Amniotic stem cell (primary cell): ENCODE results near the gene RELN.

Experiments
- DNase-seq: peaks from one replicate; lab custom pipeline; 2025; lab: John Stamatoyannopoulos, UW

The RELN gene

DNA sequence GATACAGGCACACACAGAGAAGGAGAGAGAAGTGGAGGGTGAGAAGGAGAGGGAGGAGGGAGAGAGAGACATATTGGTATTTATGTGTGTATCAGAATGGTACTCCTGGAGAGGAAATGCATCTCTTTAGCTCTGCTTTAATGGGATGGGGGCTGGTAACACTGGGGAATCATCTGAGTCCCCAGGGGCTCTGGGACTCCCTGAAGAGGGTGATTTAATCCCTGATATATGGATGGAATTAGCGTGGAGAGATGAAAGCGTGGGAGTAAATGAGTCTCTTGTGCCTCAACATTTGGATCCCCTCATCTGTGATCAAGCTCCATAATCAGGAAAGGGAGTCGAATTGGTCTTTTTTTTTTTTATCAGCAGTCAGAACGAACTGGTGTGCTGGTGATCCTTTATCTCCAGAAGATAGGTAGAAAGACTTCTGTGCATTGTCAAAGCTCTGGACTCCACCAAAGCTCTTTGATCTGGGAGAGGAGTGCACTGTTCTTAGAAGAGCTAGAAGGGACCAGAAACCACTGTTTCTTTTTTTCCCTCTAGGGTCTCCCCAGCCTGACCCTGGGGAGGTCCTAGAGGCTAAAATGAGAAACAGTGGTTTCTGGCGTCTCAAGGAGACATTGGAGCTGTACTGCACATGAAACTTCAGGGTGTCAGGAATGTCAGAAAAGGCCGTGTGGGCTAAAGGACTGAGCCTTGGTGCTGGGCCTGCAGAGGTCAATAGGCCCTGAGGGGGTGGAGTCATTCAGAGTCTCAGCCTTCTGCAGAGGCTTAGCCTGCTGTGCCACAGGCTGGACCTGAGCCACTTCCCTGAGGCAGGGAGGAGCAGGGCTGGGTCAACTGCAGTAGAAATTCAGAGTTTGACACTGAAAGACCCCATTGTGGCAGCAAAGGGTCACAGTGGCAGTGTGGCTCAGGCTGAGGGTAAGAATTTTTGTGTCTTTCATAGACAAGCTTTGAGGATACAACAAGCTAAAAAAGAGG is 309.0 kb downstream of the RELN start:
- DNase-seq, result no peak

DNA sequence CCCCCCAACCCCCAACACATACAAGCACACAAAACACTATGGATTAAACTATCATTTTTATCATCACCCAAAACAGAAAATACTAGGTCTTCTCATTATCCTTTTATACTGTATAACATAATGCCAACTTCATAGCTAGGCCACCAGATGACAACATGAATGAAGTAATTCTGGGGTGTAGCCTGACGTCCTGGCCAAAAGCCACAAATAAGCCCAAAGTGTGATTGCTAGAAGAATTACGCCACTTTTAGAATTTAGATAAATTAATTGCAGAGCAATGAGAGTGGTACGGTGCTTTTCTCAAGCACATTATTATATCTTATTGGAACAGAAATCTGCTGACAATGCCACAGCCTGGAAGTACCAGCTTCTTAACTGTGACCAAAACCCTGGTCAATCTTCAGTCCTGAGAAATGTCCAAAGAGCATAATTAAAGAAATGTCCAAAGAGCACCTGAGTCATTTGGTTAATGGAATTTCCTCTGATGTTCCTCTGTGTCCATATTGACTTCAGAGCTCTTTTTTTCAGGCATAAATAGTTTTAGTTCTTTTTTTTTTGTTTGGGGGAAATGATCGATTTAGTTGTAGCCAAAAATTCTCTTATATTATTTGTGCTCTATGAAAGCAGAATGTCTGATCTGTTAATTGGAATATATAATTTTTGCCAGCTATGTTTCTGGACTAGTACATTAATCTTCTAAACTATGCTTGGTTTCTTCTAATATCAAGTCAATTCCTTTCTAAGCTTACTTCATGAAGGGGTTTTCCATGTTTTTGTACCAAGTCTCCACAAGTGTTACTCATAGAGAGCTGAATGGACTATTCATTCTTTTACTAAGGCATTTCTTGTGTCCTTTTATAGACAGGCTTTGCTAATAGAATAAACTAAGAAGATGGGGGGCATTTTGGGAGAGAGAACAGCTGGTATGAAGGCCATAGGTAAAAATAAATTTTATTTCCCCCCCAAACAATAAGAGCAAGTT is 310.0 kb downstream of the RELN start:
- no peak for DNase-seq

DNA sequence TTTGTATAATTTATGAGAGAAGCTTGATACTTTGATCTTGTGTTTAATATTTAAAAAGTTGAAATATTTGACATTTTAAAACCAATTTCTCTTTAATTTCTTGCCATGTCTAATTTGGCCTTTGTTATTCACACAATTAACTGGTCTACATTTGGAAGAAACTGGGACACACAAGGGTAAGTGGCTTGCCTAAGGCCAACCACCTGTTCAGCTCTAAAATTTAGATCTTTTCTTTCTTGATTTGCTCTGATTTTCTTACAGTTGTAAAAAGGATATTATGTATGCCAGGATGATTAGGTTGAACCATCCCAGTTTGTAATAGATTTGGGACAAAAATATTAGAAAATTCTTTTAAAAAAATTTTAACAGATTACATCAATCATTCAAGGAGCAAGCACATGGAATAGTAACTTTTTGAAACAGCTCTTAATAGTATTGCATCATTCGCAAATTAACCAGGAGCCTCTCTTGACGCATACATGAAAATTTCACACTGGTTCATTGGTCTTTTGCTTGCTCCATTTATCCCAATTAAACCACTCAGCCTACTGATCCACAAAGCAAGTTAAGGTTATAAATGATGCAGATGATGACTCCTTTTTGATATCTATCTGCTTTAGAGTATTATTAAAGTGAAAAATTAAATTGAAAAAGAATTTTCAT is 321.0 kb downstream of the RELN start:
- no peak for DNase-seq

DNA sequence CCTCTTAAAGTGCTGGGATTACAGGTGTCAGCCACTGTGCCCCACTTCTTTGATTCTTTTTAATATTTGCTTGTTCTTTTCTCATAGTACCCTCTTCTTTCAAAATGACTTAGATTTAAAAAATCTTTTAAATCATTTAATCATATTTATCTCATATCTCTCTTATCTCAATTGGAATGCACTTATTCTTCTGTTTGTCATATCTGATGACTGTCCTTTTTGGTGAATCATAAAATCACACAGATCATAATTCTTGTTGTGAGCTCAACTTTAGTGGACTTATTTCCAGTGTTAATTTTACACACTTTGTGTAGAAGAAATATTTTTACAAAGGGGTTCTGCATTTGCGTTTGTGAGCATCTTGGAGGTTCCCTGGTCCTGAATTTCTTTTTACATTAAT is 323.1 kb downstream of the RELN start:
- DNase-seq, result no peak

DNA sequence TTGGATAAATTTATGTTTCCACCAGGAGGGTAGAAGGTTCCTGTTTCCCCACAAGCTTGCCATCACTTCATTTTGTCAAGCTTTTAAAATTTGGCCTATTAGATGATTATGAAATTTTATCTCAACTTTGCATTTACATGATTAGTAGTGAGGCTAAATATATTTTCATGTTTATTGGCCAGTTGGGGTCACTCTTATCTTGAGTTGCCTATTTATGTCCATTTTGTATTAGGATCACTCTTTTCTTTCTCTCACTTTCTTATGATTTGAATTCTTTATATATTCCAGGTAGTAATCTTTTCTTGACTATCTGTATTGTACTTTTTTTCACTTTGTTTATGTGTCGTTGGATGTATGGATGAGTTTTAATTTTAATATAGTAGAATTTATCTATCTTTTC is 324.9 kb downstream of the RELN start:
- no peak for DNase-seq

DNA sequence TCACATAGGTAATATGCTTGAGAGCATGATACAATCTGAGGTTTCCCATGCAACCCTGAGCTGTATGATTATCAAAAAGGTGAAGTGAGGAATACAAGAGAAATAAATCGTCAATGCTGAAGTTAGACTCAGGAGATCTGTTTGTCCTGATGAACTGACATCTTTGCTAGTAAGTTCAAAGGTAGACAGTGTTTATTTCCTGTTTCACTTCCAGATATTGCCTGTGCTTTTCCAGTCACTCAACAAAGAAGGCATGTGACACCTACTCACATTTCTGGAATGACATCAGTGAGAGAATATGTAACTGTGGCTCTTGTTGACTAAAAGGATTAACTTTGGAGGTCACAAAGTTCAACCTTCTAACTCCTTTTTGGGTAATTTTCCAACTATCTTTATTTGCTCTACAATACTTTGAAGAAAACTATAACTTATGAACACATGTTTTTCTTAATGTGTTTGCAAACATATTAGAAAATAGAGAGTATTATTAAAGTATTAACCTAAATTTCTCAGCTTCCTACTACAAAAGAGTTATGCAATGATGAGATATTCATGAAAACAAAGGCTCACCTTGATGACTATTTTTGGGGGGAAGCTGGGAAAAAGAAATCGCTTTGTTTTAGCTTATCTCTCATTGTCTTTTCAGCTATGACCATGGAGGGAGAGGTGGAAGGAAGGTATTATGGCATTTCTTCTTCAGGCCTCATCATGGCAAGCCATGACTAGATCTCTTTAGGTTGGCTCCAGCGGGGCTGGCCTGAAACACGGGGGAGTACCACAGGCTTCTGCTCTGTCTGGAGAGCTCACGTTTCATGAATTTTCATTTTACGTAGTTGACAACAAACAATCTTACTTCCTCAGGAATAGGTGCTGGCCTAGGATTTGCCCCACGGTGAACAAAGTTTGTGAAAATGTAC is 328.7 kb downstream of the RELN start:
- no peak for DNase-seq

DNA sequence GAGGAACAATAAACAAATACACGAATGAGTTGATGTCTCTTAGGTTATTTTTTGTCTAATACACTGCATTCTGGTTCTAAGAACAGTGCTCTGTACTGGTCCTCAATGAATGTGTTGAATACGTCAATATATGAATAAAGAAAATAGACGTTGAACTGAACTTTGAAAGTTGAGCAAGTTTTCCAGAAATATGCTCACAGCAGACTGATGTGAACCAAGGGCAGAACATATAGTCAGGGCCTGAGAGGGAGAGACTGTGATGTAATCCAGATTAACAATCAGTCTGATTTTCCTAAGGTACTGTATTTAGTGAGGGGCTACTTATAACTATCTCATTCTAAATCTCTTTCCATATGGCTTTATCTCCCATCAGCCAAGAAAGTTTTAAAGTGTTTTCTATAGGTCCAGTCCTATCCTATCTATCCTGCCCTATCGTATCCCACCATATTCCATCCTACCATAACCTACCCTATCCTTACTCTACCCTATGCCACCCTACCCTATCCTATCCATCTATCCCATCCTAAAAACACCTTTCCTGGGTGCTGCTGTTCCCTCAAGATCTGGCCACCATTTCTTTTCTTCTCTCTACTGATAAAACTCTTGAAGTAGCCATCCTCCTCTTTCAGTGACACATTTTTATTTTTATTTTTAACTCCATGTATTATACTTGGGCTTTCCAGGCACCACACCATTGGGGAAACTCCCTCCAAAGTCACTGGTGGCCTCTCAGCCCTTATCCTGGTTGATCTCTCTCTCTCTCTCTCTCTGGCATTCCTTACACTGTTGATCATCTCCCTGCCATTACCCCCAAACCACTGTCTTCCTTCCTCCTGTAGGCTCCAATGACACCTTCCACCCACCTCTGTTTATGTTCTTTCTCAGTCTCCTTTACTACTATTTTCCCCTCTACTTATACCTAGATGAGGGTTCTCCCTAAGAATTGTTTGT is 331.1 kb downstream of the RELN start:
- DNase-seq, result no peak

DNA sequence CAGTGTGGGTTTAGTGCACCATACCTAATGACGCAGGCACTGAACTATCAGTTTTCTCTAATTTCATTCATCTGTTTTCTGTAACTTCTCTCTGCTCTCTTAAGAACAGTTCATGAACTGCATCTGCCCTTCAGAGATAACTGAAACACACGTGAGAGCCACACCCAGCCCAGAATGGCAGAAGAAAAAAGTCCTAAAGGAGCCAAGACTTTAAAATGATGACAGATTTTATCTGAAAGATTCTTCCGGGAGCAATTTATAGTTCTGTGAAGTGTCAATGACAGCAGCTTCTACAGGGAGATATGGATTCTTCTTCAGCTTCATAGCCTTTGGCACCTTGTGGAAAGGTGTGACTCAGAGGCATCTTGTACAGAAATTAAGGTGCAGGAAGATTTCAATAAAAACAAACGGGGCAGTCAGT is 332.0 kb downstream of the RELN start:
- no peak for DNase-seq

DNA sequence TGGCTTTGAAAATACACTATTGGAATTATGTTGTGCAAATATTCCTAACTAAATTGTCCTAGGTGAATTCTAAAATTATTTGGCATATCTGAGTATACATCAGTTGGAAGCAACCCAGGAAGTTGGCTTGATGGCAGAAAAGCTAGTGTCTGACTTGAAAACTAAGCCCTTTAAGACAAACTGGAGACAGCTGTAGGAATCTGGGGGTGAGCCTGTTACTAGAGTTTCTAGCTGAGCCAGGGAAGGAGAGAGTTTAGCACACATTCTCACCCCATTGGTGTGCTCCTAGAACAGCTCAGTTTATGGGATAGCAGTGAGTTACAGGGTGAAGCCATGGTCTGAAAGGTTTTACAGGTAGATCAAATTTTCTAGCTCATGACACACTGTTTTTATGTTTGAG is 333.2 kb downstream of the RELN start:
- no peak for DNase-seq

DNA sequence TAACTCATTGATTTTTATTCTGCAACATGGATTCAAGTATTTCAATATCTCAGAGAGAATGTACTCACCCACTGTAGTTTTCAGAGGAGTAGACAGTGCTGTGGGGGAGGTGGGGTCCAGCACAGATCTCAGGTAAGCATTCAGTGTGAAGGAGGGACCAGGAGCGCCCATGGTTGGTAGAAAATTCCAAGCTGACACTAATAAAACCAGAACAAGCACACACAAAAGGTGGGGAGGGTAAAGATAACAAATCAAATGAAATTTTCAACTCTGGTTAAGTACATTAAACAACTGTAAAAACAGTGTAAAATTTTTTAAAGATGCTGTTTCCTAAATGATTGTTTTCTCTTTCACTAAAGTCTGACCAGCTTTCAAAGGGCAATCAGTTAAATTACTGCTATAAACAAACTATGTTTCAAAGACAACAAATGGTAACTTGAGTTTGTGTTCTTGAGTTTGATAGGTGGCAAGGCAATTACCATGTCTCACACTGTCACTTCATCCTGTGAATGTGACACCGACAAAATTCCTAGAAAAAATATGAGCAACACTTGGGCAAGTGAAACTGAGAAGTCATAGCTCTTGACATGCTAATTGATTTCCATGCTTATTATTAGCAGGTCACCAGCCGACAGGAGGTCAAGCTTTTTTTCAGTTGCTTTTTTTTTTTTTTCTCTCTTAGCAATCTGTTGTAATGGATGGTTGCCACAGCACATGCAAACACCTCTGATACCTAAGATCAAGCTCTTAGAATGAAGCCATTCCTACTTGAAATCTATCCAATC is 337.7 kb downstream of the RELN start:
- no peak for DNase-seq

DNA sequence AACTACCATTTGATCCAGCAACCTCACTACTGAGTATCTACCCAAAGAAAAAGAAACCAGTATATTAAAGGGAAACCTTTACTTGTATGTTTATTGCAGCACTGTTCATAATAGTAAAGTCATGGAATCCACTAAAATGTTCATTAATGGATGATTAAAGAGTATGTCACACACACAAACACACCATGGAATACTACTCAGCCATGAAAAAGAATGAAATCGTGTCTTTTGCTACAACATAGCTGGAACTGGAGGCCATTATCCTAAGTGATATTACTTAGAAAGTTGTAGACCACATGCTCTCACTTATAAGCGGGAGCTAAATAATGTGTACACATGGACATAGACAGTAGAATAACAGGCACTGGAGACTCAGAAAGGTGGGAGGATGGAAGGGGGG is 340.4 kb downstream of the RELN start:
- no peak for DNase-seq

DNA sequence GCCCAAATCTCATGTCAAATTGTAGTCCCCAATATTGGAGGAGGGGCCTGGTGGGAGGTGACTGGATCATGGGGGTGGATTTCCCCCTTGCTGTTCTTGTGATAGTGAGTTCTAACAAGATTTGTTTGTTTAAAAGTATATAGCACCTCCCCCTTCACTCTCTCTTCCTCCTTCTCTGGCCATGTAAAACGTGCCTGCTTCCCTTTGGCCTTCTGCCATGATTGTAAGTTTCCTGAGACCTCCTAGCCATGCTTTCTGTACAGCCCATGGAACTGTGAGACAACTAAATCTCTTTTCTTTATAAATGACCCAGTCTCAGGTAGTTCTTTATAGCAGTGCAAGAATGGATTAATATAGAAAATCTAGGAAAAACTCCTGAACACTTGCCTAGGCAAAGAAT is 341.3 kb downstream of the RELN start:
- no peak for DNase-seq

DNA sequence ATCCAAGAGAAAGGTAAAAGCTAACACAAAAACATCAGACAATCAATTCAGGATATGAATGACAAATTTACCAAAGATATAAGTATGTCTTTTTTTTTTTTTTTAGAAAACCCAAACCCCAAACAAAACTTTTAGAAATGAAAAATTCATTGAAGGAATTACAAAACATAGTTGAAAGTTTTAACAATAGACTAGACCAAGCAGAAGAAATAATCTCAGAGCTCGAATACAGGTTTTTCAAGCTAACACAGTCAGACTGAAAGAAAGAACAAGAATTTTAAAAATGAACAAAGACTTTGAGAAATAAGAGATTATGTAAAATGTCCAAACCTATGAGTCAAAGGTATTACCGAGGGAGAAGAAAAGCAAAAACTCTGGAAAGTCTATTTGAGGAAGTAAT is 345.1 kb downstream of the RELN start:
- no peak for DNase-seq

DNA sequence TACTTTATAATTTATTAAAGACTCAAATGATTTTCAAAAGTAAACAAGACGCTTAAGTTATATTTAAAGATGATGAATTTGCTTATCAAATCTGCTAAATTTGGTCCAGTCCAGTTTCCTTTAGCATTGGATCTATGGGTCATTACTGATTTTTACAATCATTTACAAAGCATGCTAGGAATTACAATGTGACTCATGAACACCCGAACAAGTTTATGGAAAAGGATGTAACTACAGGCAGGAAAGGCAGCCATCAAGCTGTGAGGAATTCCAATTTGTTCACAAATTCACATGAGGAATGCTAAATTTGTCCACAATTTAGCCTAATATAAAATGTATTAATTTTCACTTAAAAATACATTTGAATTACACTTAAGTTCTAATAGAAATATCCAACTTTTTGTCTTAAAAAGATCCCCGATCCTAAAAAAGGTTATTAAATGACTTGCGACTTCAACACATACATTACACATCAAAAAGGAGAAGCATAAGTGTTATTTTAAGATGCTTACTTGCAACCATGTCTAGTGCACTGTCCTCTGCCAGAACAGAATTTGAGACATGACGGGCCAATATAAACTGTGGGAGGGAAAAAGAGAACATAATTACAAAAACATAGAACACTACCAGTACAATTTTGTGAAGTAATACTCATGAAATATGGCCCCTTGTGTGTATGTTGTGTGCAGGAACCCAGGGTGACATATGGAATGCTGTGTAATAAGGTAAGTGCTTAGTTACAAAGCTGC is 349.3 kb downstream of the RELN start:
- DNase-seq, result no peak

DNA sequence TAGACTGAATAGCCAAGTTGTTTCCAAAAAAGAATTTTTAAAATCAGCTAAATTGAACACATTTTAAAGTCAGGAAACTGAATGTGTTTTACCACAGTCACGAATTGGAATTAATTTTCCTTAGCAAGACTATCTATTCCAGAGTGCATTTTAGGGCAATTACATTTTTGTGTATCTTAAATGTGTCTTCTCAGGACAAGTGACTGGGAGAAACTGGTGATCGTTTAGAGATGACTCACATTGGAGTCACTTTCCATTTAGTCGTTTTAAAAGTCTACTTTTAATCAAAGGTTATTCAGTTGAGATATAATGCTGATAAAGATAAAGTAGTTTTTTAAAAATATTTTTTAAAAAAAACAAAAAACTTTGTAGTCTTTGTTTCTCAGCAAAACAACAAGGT is 351.7 kb downstream of the RELN start:
- DNase-seq, result no peak

DNA sequence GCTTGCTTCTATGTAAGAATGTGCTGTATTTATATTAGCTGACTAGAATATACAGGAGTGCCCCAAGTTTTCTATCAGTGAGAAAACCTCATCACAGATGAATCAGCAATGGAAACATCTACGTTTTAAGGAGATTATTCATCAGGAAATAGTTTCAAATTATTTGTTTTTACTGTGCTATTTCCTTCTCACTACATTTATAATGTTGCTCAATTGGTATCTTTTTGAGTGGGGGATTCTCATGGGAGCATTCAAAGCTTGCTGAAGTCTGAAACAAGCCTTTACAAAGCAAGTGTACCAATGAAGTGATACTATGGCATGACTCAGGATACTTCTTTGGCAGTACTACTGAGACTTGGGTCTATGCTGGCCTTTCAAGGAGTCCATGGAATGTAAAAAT is 352.4 kb downstream of the RELN start:
- no peak for DNase-seq

DNA sequence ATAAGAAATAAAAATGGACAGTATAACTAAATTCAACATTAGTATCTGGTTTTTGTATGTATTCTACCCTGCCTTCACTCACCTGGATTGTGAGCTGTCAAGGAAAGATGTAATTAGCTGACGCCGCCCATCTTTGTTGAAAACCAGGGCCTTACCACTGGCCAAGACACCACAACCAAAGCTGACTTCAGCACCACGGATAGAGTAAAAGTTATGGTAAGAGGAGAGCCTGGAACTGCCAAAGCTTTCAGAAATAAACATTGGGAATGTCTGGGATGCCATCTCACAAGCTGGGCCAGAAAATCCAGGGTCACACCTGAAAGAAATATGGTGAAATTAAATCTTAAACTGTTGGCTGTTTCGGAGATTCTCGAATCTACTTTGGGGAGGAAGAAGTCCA is 353.3 kb downstream of the RELN start:
- DNase-seq, result no peak

DNA sequence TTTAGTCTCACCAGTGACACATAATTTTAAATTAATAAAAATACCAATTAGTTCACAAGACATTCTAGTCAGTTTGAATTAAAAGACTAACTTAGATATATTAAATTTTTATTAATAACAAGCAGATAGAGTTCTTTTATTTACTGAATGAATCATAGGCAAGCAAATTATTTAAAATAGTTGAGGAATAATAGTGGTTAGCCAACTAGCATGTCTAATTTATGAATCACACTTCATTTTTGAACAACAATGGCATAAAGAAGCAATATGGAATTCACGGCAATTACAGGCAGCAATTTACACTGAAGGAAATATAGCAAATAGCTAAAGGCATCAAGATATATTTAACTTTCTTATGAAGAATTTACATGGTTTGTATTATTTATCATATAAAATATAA is 356.5 kb downstream of the RELN start:
- no peak for DNase-seq
